Astrocyte (in vitro differentiated cells and primary cell): ENCODE data around the gene PDIA2.

Source experiments
- CTCF ChIP-seq: IDR thresholded peaks from 2 replicates; pipeline ENCODE4 v1.5.1; 2011; ENCODE audit warnings: low read depth, mild to moderate bottlenecking, inconsistent platforms, low read length, moderate library complexity; ENCODE audit not compliant: insufficient read depth
- EZH2 ChIP-seq: IDR thresholded peaks from 2 replicates; pipeline ENCODE4 v1.6.1; 2012; ENCODE audit warnings: mild to moderate bottlenecking, low read length, inconsistent platforms; ENCODE audit not compliant: insufficient read depth

- TF ChIP-seq CTCF (no peak), EZH2 (no peak)
These were observed 31.4 kb downstream of the PDIA2 start for GRCh38 chr16:314351-314750.
